GM12865 (cell line): Measurements from ENCODE around the gene ADAM12.
A peak's percentile ranks its signal among the peaks of the same experiment; 100 is the strongest.

ENCODE experiments used
- DNase-seq: peaks from one replicate; pipeline ENCODE4 v3.0.0; 2010; ENCODE audit warnings: low read depth
- H3K4me3 ChIP-seq: 2 replicates; pipeline ENCODE4 v1.5.1; 2011; ENCODE audit warnings: mild to moderate bottlenecking, low read depth, low read length, control low read depth
- CTCF ChIP-seq: IDR thresholded peaks from 2 replicates; pipeline ENCODE4 v1.5.1; 2011; ENCODE audit warnings: low read length, control low read depth, low read depth, inconsistent platforms; ENCODE audit not compliant: insufficient read depth; ENCODE audit errors: missing control alignments

ADAM12 gene

GRCh38 chr10:125985557-125986240, 402.6 kb downstream of the ADAM12 start:
- TF ChIP-seq CTCF, result no peak
- no peak overlapping the region for H3K4me3 ChIP-seq
- no peak for DNase-seq

- no peak for DNase-seq
Observed at GRCh38 chr10:125984865-125985495, 403.3 kb downstream of the ADAM12 start.

GRCh38 chr10:125984346-125984745, 403.9 kb downstream of the ADAM12 start:
- TF ChIP-seq CTCF, result no peak

More at GRCh38 chr10:125984865-125985495, 403.3 kb downstream of the ADAM12 start:
- TF ChIP-seq CTCF, result no peak
- H3K4me3 ChIP-seq, result no peak overlapping the region

GRCh38 chr10:125983656-125984055, 404.6 kb downstream of the ADAM12 start:
- no peak for DNase-seq
- H3K4me3 ChIP-seq, result no peak overlapping the region
- TF ChIP-seq CTCF, result no peak

More at GRCh38 chr10:125984346-125984745, 403.9 kb downstream of the ADAM12 start:
- no peak overlapping the region for H3K4me3 ChIP-seq
- no peak for DNase-seq

- DNase-seq, result no peak
- TF ChIP-seq CTCF, result no peak
- no peak overlapping the region for H3K4me3 ChIP-seq
Observed at GRCh38 chr10:125983161-125983560, 405.1 kb downstream of the ADAM12 start.

GRCh38 chr10:125982260-125982948, 405.9 kb downstream of the ADAM12 start:
- TF ChIP-seq CTCF, result peak; percentile 42
- DNase-seq, result peak; percentile 64
- H3K4me3 ChIP-seq, result no peak overlapping the region
